Middle frontal gyrus (tissue), 1 donor: Measurements from ENCODE around the gene PHLDA1.
"Not testable (repeated sequence)": the region's sequence is repeated elsewhere in the genome, so short reads cannot be mapped to it uniquely, and the experiment has no call there.

Experiments
- DNase-seq: peaks from one replicate; pipeline ENCODE4 v3.0.0-alpha.2; 2015; ENCODE audit warnings: low spot score; ENCODE audit errors: extremely low spot score

Gene PHLDA1

GRCh38 chr12:75986001-75986746 is 45.4 kb downstream of the PHLDA1 start:
- no peak for DNase-seq

- no peak for DNase-seq
These were observed 46.0 kb downstream of the PHLDA1 start for GRCh38 chr12:75985566-75985965.

GRCh38 chr12:75984577-75985182 is 46.9 kb downstream of the PHLDA1 start:
- no peak for DNase-seq

GRCh38 chr12:75983851-75984250 is 47.7 kb downstream of the PHLDA1 start:
- not testable (repeated sequence) for DNase-seq

GRCh38 chr12:75982979-75983660 is 48.5 kb downstream of the PHLDA1 start:
- DNase-seq = no peak

GRCh38 chr12:75982169-75982564 is 49.4 kb downstream of the PHLDA1 start:
- no peak for DNase-seq

GRCh38 chr12:75981247-75982168 is 50.1 kb downstream of the PHLDA1 start:
- DNase-seq = no peak

- no peak for DNase-seq
These were observed 52.4 kb downstream of the PHLDA1 start for GRCh38 chr12:75979181-75979580.

- DNase-seq = no peak
These were observed 52.9 kb downstream of the PHLDA1 start for GRCh38 chr12:75978677-75979076.

GRCh38 chr12:75977952-75978671 is 53.5 kb downstream of the PHLDA1 start:
- DNase-seq = no peak

GRCh38 chr12:75977590-75977951 is 54.0 kb downstream of the PHLDA1 start:
- no peak for DNase-seq

- DNase-seq = no peak
These were observed 54.7 kb downstream of the PHLDA1 start for GRCh38 chr12:75976913-75977312.

- no peak for DNase-seq
These were observed 55.5 kb downstream of the PHLDA1 start for GRCh38 chr12:75976113-75976512.

GRCh38 chr12:75975702-75976101 is 55.9 kb downstream of the PHLDA1 start:
- DNase-seq = no peak
